ENCODE results near the gene PDE4D. TPM values are rescaled to one million over a fixed set of nuclear protein-coding genes. Genes with fewer than 3 reads are reported as not detected.

The PDE4D gene
- total RNA-seq, 1 donor from 2014 or later: 11.8 TPM

DNA sequence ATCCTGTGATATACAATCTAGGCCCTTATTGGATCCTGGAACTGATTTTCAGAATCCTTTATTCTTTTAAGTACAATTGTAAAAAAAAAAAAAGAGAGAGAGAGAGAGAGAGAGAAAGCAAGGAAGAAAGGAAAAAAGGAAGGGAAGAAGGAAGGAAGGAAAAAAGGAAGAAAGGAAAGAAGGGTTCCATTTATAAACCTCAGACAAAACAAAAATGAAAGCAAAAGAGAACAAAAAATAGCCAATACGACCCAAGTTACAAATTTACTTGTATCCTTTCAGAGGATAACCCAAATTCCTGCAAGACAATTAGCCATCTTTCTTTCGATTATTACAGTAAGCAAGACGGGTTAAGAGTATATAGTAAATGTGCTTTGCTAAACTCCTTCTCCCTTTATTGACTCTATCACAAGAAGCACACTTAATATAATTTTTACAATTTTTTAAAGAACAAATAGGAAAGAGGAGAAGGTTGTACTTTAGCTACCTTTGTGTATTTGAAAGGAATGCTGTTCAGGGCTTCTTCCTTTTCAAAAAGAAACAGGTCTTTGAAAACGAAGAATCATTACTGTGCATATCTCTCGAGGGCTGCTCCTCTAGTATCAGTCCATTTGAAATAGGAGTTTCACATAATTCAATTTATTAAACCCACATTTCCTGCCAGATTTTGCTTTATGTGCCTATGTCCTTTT lies 767.4 kb downstream of the PDE4D start:
- H3K4me1 Mint-ChIP-seq: no peaks in the 10 kb centered on the region
- peak overlapping the region; percentile 29 for H3K27ac Mint-ChIP-seq (ENCODE audit: unreplicated experiment)
- TF ChIP-seq, protein P1, sequence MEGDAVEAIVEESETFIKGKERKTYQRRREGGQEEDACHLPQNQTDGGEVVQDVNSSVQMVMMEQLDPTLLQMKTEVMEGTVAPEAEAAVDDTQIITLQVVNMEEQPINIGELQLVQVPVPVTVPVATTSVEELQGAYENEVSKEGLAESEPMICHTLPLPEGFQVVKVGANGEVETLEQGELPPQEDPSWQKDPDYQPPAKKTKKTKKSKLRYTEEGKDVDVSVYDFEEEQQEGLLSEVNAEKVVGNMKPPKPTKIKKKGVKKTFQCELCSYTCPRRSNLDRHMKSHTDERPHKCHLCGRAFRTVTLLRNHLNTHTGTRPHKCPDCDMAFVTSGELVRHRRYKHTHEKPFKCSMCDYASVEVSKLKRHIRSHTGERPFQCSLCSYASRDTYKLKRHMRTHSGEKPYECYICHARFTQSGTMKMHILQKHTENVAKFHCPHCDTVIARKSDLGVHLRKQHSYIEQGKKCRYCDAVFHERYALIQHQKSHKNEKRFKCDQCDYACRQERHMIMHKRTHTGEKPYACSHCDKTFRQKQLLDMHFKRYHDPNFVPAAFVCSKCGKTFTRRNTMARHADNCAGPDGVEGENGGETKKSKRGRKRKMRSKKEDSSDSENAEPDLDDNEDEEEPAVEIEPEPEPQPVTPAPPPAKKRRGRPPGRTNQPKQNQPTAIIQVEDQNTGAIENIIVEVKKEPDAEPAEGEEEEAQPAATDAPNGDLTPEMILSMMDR (conservative IDR thresholded peaks at IDR 0.05): no peak
- no peaks in the 10 kb centered on the region for H3K27me3 Mint-ChIP-seq (ENCODE audit: low read depth)
- H3K9me3 Mint-ChIP-seq: peaks cover 3% of the 10 kb centered on the region
- peaks cover 3% of the 10 kb centered on the region for H3K36me3 Mint-ChIP-seq (ENCODE audit: low read depth)
- no peak for DNase-seq (ENCODE audit: low read depth, low spot score)
- no peak overlapping the region for H3K4me3 Mint-ChIP-seq

DNA sequence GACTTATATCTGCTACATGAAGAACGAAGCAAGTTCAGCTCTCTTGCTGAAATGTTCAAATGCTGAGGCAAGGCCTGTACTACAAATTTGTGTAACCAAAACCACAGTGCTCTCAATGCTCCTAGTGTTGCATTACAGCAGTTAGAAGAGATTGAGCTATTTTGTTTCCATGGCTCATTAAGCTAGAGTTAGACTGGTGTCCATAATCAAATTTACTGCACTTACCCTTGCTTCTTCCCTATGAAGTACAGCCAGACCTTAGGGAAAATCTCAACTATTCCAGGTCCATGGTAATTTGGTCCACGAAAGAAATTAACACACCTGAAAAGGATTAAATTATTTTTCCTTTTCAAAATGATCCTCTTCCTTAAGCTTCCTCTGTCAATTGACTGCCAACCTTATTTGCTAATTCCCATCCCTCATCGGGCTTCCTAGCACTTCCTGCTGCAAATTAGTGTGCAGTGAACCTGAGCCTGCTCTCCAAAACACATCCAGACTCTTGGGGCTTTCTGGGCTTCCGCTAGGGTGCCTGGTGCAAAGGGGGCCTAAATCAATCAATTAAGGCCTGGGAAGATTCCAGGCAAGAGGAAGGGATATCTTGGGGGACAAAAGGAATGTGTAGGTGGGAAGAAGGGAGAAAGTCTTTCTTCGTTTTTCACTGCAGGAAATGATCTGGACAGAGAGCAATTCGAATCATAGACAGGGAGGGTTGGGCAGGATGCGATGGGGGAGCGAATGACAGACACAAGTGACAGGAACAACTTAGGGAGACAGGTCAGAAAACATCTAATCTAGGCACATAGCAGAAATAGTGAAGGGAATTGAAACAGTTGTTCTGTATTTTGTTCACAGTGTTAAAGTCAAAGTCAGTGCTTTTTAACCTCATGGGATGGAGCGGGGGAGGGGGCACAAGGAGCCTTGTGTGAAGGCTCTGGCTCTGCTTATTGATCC lies 768.2 kb downstream of the PDE4D start:
- DNase-seq (ENCODE audit: low read depth, low spot score): no peak
- Mint-ChIP-seq H3K9me3 (peaks cover 3% of the 10 kb centered on the region), H3K4me3 (no peak overlapping the region), H3K27me3 (ENCODE audit: low read depth) (no peaks in the 10 kb centered on the region), H3K4me1 (no peaks in the 10 kb centered on the region), H3K36me3 (ENCODE audit: low read depth) (peaks cover 3% of the 10 kb centered on the region), H3K27ac (ENCODE audit: unreplicated experiment) (no peak overlapping the region)
- TF ChIP-seq, protein P1 (conservative IDR thresholded peaks at IDR 0.05): no peak

DNA sequence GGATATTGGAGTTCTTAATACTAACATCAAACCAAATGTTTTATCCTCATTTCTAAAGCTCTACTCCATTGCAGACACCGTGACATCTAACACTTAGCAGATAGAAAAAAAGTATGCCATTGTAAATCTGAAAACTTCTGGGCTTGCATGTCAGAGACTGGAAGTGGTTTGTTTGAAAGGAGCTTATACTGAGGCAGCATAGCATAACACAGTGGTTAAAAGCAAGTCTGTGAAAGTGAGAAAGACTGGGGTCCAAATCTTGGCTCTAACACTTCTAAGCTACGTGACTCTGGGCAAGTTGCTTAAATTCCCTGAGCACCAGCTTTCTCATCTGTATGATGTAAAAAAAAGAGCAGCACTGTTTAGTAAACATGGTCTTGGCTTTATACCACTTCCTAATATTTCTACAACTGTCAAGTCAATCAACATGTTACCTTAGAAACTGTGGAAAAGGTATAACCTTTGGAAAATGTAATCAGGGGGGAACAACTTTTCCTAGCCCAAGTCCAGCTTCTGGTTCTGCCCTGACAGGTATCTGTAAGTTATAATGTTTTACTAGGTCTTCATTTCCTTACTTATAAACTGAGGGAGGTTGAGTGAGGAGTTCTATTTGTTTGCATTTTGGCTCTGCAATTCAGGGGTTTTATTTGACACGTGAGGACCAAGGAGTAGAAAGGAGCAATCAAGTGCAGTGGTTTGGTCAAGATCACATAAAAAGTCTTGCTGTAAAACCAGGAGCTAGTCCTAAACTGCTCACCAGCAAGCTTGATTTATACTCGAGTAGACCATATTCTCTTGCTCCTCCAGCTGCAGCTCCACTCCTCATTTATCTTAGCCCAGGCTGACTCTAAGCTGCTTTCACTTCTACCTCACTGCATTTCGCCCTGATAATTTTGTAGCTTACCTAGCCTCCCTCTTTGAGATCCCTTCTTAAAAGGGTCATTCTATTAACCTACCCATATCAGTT lies 769.6 kb downstream of the PDE4D start:
- H3K4me1 Mint-ChIP-seq: no peaks in the 10 kb centered on the region
- H3K4me3 Mint-ChIP-seq: no peak overlapping the region
- peaks cover 3% of the 10 kb centered on the region for H3K9me3 Mint-ChIP-seq
- H3K27ac Mint-ChIP-seq (ENCODE audit: unreplicated experiment): no peak overlapping the region
- TF ChIP-seq, protein P1 (conservative IDR thresholded peaks at IDR 0.05): no peak
- H3K36me3 Mint-ChIP-seq (ENCODE audit: low read depth): peaks cover 3% of the 10 kb centered on the region
- H3K27me3 Mint-ChIP-seq (ENCODE audit: low read depth): no peaks in the 10 kb centered on the region
- no peak for DNase-seq (ENCODE audit: low read depth, low spot score)

DNA sequence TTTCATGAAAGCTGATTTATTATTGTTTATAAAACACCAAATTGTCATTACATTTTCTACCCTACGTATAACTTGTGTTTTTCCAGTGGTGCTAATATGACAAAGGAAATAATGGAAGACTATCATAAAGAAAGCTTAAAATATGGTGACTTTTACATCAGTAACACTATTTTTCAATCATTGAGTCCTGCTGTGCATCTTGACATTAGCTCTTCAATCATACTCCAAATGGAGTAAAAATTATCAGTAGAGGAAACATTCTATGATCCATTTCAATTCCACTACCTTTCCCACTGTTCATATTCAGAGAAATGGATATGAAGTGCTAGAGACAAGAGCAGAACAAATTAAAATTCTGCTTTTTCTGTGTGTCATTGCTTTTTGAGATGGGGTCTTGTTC lies 774.0 kb downstream of the PDE4D start:
- Mint-ChIP-seq H3K4me1 (peaks cover 5% of the 10 kb centered on the region), H3K9me3 (peaks cover 3% of the 10 kb centered on the region), H3K27ac (ENCODE audit: unreplicated experiment) (no peak overlapping the region), H3K36me3 (ENCODE audit: low read depth) (peaks cover 3% of the 10 kb centered on the region), H3K27me3 (ENCODE audit: low read depth) (no peaks in the 10 kb centered on the region), H3K4me3 (no peak overlapping the region)
- no peak for DNase-seq (ENCODE audit: low read depth, low spot score)
- TF ChIP-seq, protein P1 (conservative IDR thresholded peaks at IDR 0.05): no peak

DNA sequence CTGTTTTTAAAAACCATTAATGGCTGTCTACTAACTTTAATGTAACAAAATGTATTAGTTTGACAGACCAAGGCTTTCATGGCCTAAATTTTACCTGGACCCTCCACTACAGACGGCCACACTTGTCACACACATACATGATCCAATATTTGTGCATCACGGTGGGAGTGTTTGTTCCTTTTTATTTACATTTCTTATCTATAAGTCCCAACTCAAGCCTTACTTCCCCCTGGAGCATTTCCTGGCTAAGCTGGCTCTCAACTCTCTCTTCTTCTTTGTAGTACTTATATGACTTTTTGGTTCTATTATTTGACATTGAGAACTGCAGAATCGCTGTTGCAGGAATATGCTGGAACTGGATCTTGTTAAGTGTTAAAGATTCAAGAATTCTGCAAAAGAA lies 776.2 kb downstream of the PDE4D start:
- Mint-ChIP-seq H3K9me3 (peaks cover 3% of the 10 kb centered on the region), H3K36me3 (ENCODE audit: low read depth) (peaks cover 3% of the 10 kb centered on the region), H3K27ac (ENCODE audit: unreplicated experiment) (no peak overlapping the region), H3K4me3 (no peak overlapping the region), H3K27me3 (ENCODE audit: low read depth) (no peaks in the 10 kb centered on the region), H3K4me1 (peaks cover 5% of the 10 kb centered on the region)
- DNase-seq (ENCODE audit: low read depth, low spot score): no peak
- TF ChIP-seq, protein P1 (conservative IDR thresholded peaks at IDR 0.05): no peak
